Uterus (tissue), 2 donors: ENCODE measurements around the gene SMIM44.

Source experiments
- CTCF ChIP-seq, 4 experiments: fragments of 200-600 bp in 2 of 4; fragments of 450-650 bp in 2 of 4; sonication (generic) in 2 of 4; IDR thresholded peaks; one replicate each; pipeline ENCODE4 v1.5.1; 2016 to 2019; ENCODE audit warnings: antibody characterized with exemption in 4 of 4, mild to moderate bottlenecking in 2 of 4, moderate library complexity in 1 of 4
- POLR2A ChIP-seq, 2 donors: fragments of 450-650 bp; IDR thresholded peaks; one replicate each; pipeline ENCODE4 v1.6.1; 2016; ENCODE audit warnings: antibody characterized with exemption in 2 of 2, mild to moderate bottlenecking in 1 of 2, moderate library complexity in 1 of 2

- TF ChIP-seq CTCF (IDR thresholded peaks at IDR 0.05) (no peak), POLR2A (IDR thresholded peaks at IDR 0.05) (no peak)
Observed at GRCh38 chr19:3469638-3470499, 13.4 kb downstream of the SMIM44 start.
